Mesothelial cell of epicardium (in vitro differentiated cells): ENCODE measurements around the gene MIDN. TPM values are rescaled to one million over a fixed set of nuclear protein-coding genes. Genes with fewer than 3 reads are reported as not detected.

Source experiments
- DNase-seq, 2 experiments: peaks; one replicate each; pipeline ENCODE4 v3.0.0; 2021; ENCODE audit warnings: low spot score in 2 of 2; ENCODE audit not compliant: unreplicated experiment in 2 of 2
- H3K27ac Mint-ChIP-seq: 2 replicates; pipeline ENCODE4 v1.8.0; 2021; ENCODE audit warnings: mixed read lengths
- H3K27me3 Mint-ChIP-seq: 2 replicates; pipeline ENCODE4 v1.8.0; 2021; ENCODE audit warnings: low read depth, mixed read lengths
- H3K36me3 Mint-ChIP-seq: 2 replicates; pipeline ENCODE4 v1.8.0; 2021; ENCODE audit warnings: mixed read lengths
- H3K4me1 Mint-ChIP-seq: 2 replicates; pipeline ENCODE4 v1.8.0; 2021; ENCODE audit warnings: mixed read lengths
- H3K4me3 Mint-ChIP-seq: 2 replicates; pipeline ENCODE4 v1.8.0; 2021; ENCODE audit warnings: mild to moderate bottlenecking, moderate library complexity, mixed read lengths
- H3K9me3 Mint-ChIP-seq: 2 replicates; pipeline ENCODE4 v1.8.0; 2021; ENCODE audit warnings: mixed read lengths
- CTCF ChIP-seq: fragments of 200-600 bp; sonication (generic); IDR thresholded peaks from one replicate; pipeline ENCODE4 v1.5.0; 2021; ENCODE audit warnings: antibody characterized with exemption; ENCODE audit not compliant: unreplicated experiment
- total RNA-seq: library from RNA; stranded (reverse); gene quantifications from 3 replicates; pipeline ENCODE4 v1.2.1, GENCODE V29; 2021

The MIDN gene
- total RNA-seq, 1 donor from 2014 or later: 177 TPM

- Mint-ChIP-seq H3K27me3 (peaks cover 10% of the 10 kb centered on the region), H3K4me3 (no peak overlapping the region), H3K36me3 (no peaks in the 10 kb centered on the region)
Measured at GRCh38 chr19:1289686-1290025, 41.3 kb downstream of the MIDN start.

GRCh38 chr19:1290196-1290702 lies 41.9 kb downstream of the MIDN start:
- TF ChIP-seq CTCF: no peak
- DNase-seq: no peak
- H3K27ac Mint-ChIP-seq: no peak overlapping the region
- peaks cover 4% of the 10 kb centered on the region for H3K27me3 Mint-ChIP-seq
- peaks cover 2% of the 10 kb centered on the region for H3K4me1 Mint-ChIP-seq
- no peaks in the 10 kb centered on the region for H3K9me3 Mint-ChIP-seq
- no peak overlapping the region for H3K4me3 Mint-ChIP-seq
- H3K36me3 Mint-ChIP-seq: no peaks in the 10 kb centered on the region

More at GRCh38 chr19:1289686-1290025, 41.3 kb downstream of the MIDN start:
- DNase-seq: no peak
- TF ChIP-seq CTCF: no peak
- no peak overlapping the region for H3K27ac Mint-ChIP-seq
- peaks cover 7% of the 10 kb centered on the region for H3K4me1 Mint-ChIP-seq
- H3K9me3 Mint-ChIP-seq: no peaks in the 10 kb centered on the region

- H3K9me3 Mint-ChIP-seq: no peaks in the 10 kb centered on the region
- peaks cover 2% of the 10 kb centered on the region for H3K4me1 Mint-ChIP-seq
- no peak for TF ChIP-seq CTCF
- peaks cover 3% of the 10 kb centered on the region for H3K27me3 Mint-ChIP-seq
- no peak for DNase-seq
- H3K4me3 Mint-ChIP-seq: no peak overlapping the region
- no peak overlapping the region for H3K27ac Mint-ChIP-seq
- H3K36me3 Mint-ChIP-seq: no peaks in the 10 kb centered on the region
Measured at GRCh38 chr19:1290703-1291651, 42.6 kb downstream of the MIDN start.

- H3K27ac Mint-ChIP-seq: no peak overlapping the region
- no peaks in the 10 kb centered on the region for H3K27me3 Mint-ChIP-seq
- DNase-seq: no peak
- H3K4me3 Mint-ChIP-seq: no peak overlapping the region
- H3K9me3 Mint-ChIP-seq: no peaks in the 10 kb centered on the region
- no peaks in the 10 kb centered on the region for H3K4me1 Mint-ChIP-seq
- no peaks in the 10 kb centered on the region for H3K36me3 Mint-ChIP-seq
- TF ChIP-seq CTCF: no peak
Measured at GRCh38 chr19:1291761-1292418, 43.5 kb downstream of the MIDN start.

- H3K27ac Mint-ChIP-seq: no peak overlapping the region
- no peaks in the 10 kb centered on the region for H3K36me3 Mint-ChIP-seq
- DNase-seq: no peak
- H3K4me1 Mint-ChIP-seq: no peaks in the 10 kb centered on the region
- H3K27me3 Mint-ChIP-seq: no peaks in the 10 kb centered on the region
- H3K4me3 Mint-ChIP-seq: no peak overlapping the region
- no peaks in the 10 kb centered on the region for H3K9me3 Mint-ChIP-seq
- no peak for TF ChIP-seq CTCF
Measured at GRCh38 chr19:1292419-1293151, 44.2 kb downstream of the MIDN start.
